SK-N-MC (cell line): ENCODE data around the gene PDLIM7.
A peak's percentile ranks its signal among the peaks of the same experiment; 100 is the strongest.

Experiments used
- DNase-seq: peaks from one replicate; pipeline ENCODE4 v3.0.0-alpha.2; 2011; ENCODE audit warnings: low read depth, low spot score
- H3K27ac ChIP-seq: fragments of 200-600 bp; sonication (generic); 2 replicates; pipeline ENCODE4 v1.5.1; 2016; ENCODE audit warnings: mixed run types
- H3K36me3 ChIP-seq: fragments of 200-600 bp; sonication (generic); 2 replicates; pipeline ENCODE4 v1.6.1; 2017; ENCODE audit warnings: antibody characterized with exemption, low read length, mixed read lengths; ENCODE audit not compliant: insufficient read depth
- H3K4me3 ChIP-seq: fragments of 200-600 bp; sonication (generic); 2 replicates; pipeline ENCODE4 v1.5.1; 2016
- H3K9ac ChIP-seq: fragments of 200-600 bp; sonication (generic); 2 replicates; pipeline ENCODE4 v1.8.0; 2017; ENCODE audit warnings: mixed run types, mixed read lengths; ENCODE audit not compliant: insufficient read length
- H3K9me3 ChIP-seq: fragments of 200-600 bp; sonication (generic); 2 replicates; pipeline ENCODE4 v1.6.1; 2017; ENCODE audit warnings: low read depth, mild to moderate bottlenecking, antibody characterized with exemption, low read length, moderate library complexity, mixed read lengths
- EZH2 ChIP-seq: fragments of 200-600 bp; sonication (generic); IDR thresholded peaks from one replicate; pipeline ENCODE4 v1.6.1; 2017; ENCODE audit warnings: antibody characterized with exemption
- FOXP2 ChIP-seq: optimal IDR thresholded peaks from 2 replicates; pipeline ENCODE3; 2011; ENCODE audit warnings: mild to moderate bottlenecking, moderate library complexity; ENCODE audit not compliant: insufficient read depth; ENCODE audit errors: extremely low read length, control extremely low read depth
- POLR2AphosphoS5 ChIP-seq: IDR thresholded peaks from 2 replicates; pipeline ENCODE4 v1.6.1; 2012; ENCODE audit warnings: mild to moderate bottlenecking, low read depth, low read length, borderline replicate concordance

The PDLIM7 gene

GRCh38 chr5:177455661-177456590 is 41.5 kb downstream of the PDLIM7 start:
- H3K9me3 ChIP-seq = no peaks in the 10 kb centered on the region
- DNase-seq = peak; percentile 71
- peak overlapping the region; percentile 83 for H3K27ac ChIP-seq
- H3K36me3 ChIP-seq = peaks cover 38% of the 10 kb centered on the region
- TF ChIP-seq EZH2 = no peak
- TF ChIP-seq FOXP2 = peak; percentile 54
- TF ChIP-seq POLR2AphosphoS5 = peak; percentile 64
- peak overlapping the region; percentile 94 for H3K4me3 ChIP-seq
- peak overlapping the region; percentile 70 for H3K9ac ChIP-seq

- peak overlapping the region; percentile 94 for H3K4me3 ChIP-seq
- H3K9ac ChIP-seq = peak overlapping the region; percentile 70
- no peaks in the 10 kb centered on the region for H3K9me3 ChIP-seq
- H3K27ac ChIP-seq = peak overlapping the region; percentile 83
- peaks cover 33% of the 10 kb centered on the region for H3K36me3 ChIP-seq
- no peak for DNase-seq
- no peak for TF ChIP-seq EZH2
- TF ChIP-seq POLR2AphosphoS5 = no peak; the same call in 1 of the 2 replicates
- TF ChIP-seq FOXP2 = no peak
These were observed 42.3 kb downstream of the PDLIM7 start for GRCh38 chr5:177455036-177455660.

GRCh38 chr5:177454397-177455035 is 42.9 kb downstream of the PDLIM7 start:
- DNase-seq = no peak
- peak overlapping the region; percentile 94 for H3K4me3 ChIP-seq
- peak overlapping the region; percentile 46; the same call in 1 of the 2 replicates for H3K27ac ChIP-seq
- H3K9ac ChIP-seq = peak overlapping the region; percentile 70
- no peak for TF ChIP-seq POLR2AphosphoS5
- no peak for TF ChIP-seq FOXP2
- TF ChIP-seq EZH2 = no peak
- H3K36me3 ChIP-seq = peaks cover 27% of the 10 kb centered on the region
- H3K9me3 ChIP-seq = no peaks in the 10 kb centered on the region

DNA sequence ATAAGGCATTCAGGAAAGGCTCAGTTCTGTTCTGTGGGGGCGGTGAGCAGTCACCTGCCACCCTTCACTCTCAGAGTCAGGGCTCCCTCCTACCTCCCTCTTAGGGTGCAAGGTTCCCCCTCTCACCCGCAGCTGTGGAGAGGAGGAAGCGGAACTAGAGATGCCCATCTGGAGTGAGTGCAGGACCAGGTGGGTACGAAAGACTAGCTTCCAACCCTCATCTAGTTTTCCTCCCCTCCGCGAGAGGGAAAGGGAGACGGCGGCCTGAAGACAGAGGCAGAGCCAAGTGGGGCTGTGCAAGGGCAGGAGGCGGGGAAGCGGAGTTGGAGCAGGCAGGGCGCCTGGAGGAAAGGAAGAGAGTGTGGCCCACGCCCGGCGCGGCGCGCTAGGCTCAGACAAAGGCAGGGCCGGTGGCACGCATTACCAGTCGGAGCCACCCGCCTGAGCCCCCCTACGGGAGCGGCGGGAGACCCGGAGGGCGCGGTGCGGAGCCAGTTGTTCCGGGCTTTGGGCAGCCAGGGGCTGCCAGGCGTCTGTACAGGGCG is 43.5 kb downstream of the PDLIM7 start:
- TF ChIP-seq EZH2 (no peak), POLR2AphosphoS5 (no peak), FOXP2 (no peak)
- H3K36me3 ChIP-seq = peaks cover 21% of the 10 kb centered on the region
- H3K27ac ChIP-seq = no peak overlapping the region
- H3K9me3 ChIP-seq = no peaks in the 10 kb centered on the region
- DNase-seq = no peak
- H3K4me3 ChIP-seq = peak overlapping the region; percentile 94
- H3K9ac ChIP-seq = no peak overlapping the region

DNA sequence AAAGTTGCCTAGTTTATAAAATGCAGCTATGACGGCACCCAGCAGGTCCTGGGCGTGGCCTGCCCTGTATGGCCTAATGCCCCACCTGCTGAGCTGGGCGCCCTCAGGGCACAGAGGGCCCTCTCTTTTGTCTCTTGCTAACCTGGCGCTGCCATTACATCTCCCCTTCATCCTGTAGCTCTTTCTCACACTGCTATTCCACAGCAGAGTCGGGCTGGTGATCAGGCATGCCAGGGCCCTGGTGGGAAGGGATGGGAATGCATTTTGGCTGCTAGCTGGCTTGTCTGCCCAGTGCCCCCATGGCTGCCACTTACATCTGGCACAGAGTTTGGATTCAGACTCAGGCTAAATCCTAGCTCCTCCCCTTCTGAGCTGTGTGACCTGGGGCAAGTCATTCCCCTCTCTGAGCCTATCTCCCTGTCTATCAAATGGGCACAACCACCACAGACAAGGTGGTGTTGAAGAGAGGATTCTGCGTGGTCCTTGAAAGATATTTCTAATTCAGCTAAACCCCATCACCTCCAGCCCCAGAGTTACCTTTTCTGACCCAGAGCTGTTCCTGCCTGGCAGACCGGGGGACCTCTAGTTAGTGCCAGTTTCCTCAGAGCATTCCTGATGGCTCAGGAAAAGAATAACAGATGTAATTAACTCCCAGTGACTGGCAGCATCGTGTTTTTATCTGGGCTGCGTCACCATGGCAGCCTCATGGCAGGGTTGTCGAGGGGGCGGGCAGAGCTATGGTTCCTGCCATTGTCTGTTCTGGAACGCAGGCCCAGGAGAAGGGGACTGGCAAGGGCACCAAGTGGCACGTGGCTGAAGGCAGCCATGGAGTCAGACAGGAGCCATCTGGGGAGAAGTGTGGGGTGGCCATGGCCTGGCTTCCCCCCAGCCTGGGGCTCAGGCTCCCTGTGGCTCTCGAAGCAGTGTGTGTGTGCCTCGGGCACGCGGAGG is 44.4 kb downstream of the PDLIM7 start:
- TF ChIP-seq POLR2AphosphoS5 = no peak
- no peak for TF ChIP-seq FOXP2
- no peak for TF ChIP-seq EZH2
- no peak for DNase-seq
- H3K9me3 ChIP-seq = no peaks in the 10 kb centered on the region
- no peak overlapping the region for H3K27ac ChIP-seq
- H3K4me3 ChIP-seq = no peak overlapping the region
- peaks cover 12% of the 10 kb centered on the region for H3K36me3 ChIP-seq
- no peak overlapping the region for H3K9ac ChIP-seq

DNA sequence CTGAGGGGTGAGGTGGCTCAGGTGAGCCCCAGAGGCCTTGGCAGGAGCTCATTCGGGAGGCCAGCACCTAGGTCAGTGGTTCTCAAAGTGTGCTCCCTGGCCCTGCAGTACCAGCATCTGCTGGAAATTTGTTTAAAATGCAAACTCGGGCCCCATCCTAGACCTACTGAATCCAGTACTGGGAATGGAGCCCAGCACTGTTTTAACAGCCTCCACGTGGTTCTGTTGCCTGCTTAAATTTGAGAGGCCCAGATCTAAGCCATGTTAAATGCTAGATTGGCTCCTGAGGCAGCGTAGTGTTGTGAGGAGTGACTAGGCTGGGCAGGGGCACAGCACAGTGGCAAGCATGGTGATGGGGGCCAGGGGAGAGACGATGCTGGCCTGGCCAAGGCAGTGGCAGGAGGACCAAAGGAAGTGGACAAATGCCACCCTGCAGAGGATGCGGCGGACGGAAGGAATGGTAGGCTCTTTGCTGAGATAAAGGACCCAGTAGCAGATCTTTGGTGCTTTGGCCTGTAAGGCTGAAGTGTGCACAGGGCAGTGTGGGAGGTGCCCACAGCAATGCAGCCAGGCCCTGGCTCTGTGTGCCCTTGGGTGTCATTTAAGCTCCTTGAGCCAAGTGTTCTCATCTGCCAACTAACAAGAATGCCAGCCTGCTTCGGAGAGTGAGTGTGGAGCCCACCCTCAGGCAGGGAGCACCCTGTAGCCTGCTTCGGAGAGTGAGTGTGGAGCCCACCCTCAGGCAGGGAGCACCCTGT is 46.6 kb downstream of the PDLIM7 start:
- H3K4me3 ChIP-seq = no peak overlapping the region

More for the DNA sequence above, 46.6 kb downstream of the PDLIM7 start:
- Histone ChIP-seq H3K9ac (no peak overlapping the region), H3K9me3 (no peaks in the 10 kb centered on the region), H3K27ac (no peak overlapping the region), H3K36me3 (no peaks in the 10 kb centered on the region)
- TF ChIP-seq EZH2 (no peak), FOXP2 (no peak), POLR2AphosphoS5 (no peak)
- no peak for DNase-seq
